Measurements from ENCODE around the gene TEX10. TPM values are rescaled to one million over a fixed set of nuclear protein-coding genes. Genes with fewer than 3 reads are reported as not detected.

The TEX10 gene
- total RNA-seq, 1 donor from 2014 or later = 28.7 TPM

- no peaks in the 10 kb centered on the region for H3K9me3 Mint-ChIP-seq
- H3K27me3 Mint-ChIP-seq = no peaks in the 10 kb centered on the region
- DNase-seq = no peak
- CTCF ChIA-PET = no interaction called here
- intact Hi-C loops (cut with micrococcal nuclease) = no loop called here
- no peak overlapping the region for H3K27ac Mint-ChIP-seq
- POLR2A ChIA-PET = no interaction called here
- H3K36me3 Mint-ChIP-seq (ENCODE audit: low read depth) = peaks cover 94% of the 10 kb centered on the region
- ATAC-seq (ENCODE audit: low read depth) = no peak
- no peaks in the 10 kb centered on the region for H3K4me1 Mint-ChIP-seq
- H3K4me3 Mint-ChIP-seq = no peak overlapping the region
- no peak for TF ChIP-seq CTCF (IDR thresholded peaks at IDR 0.05)
Observed at GRCh38 chr9:100294341-100294740, 58.4 kb downstream of the TEX10 start.

- ATAC-seq (ENCODE audit: low read depth) = no peak
- Mint-ChIP-seq H3K4me3 (no peak overlapping the region), H3K9me3 (peaks cover 2% of the 10 kb centered on the region), H3K27ac (no peak overlapping the region), H3K4me1 (no peaks in the 10 kb centered on the region), H3K27me3 (no peaks in the 10 kb centered on the region), H3K36me3 (ENCODE audit: low read depth) (peaks cover 96% of the 10 kb centered on the region)
- no peak for DNase-seq
- ChIA-PET POLR2A (no interaction called here), CTCF (interaction anchor here (1.1 kb wide), 1 partner anchor 10 kb away, joined by 3 read pairs; no protein-coding TSS in a partner anchor)
- no peak for TF ChIP-seq CTCF (IDR thresholded peaks at IDR 0.05)
- intact Hi-C loops (cut with micrococcal nuclease) = no loop called here
Observed at GRCh38 chr9:100292414-100292813, 60.3 kb downstream of the TEX10 start.

- Mint-ChIP-seq H3K27ac (no peak overlapping the region), H3K36me3 (ENCODE audit: low read depth) (peaks cover 95% of the 10 kb centered on the region), H3K27me3 (no peaks in the 10 kb centered on the region), H3K4me3 (no peak overlapping the region), H3K9me3 (peaks cover 4% of the 10 kb centered on the region), H3K4me1 (no peaks in the 10 kb centered on the region)
- POLR2A ChIA-PET = no interaction called here
- ATAC-seq (ENCODE audit: low read depth) (no peak), DNase-seq (no peak)
- no peak for TF ChIP-seq CTCF (IDR thresholded peaks at IDR 0.05)
- CTCF ChIA-PET = no interaction called here
- intact Hi-C loops (cut with micrococcal nuclease) = no loop called here
Observed at GRCh38 chr9:100290714-100291113, 62.0 kb downstream of the TEX10 start.

- Mint-ChIP-seq H3K27ac (no peak overlapping the region), H3K36me3 (ENCODE audit: low read depth) (peaks cover 92% of the 10 kb centered on the region), H3K4me3 (no peak overlapping the region), H3K27me3 (no peaks in the 10 kb centered on the region), H3K4me1 (no peaks in the 10 kb centered on the region), H3K9me3 (peaks cover 14% of the 10 kb centered on the region)
- no peak for TF ChIP-seq CTCF (IDR thresholded peaks at IDR 0.05)
- no peak for ATAC-seq (ENCODE audit: low read depth)
- ChIA-PET POLR2A (no interaction called here), CTCF (no interaction called here)
- intact Hi-C loops (cut with micrococcal nuclease) = no loop called here
- no peak for DNase-seq
Observed at GRCh38 chr9:100287186-100287585, 65.6 kb downstream of the TEX10 start.

- intact Hi-C loops (cut with micrococcal nuclease) = no loop called here
- no peak for DNase-seq
- H3K36me3 Mint-ChIP-seq (ENCODE audit: low read depth) = peaks cover 90% of the 10 kb centered on the region
- ChIA-PET POLR2A (no interaction called here), CTCF (no interaction called here)
- no peaks in the 10 kb centered on the region for H3K27me3 Mint-ChIP-seq
- no peak for TF ChIP-seq CTCF (IDR thresholded peaks at IDR 0.05)
- ATAC-seq (ENCODE audit: low read depth) = no peak
- peaks cover 14% of the 10 kb centered on the region for H3K9me3 Mint-ChIP-seq
- H3K27ac Mint-ChIP-seq = no peak overlapping the region
- no peaks in the 10 kb centered on the region for H3K4me1 Mint-ChIP-seq
- H3K4me3 Mint-ChIP-seq = no peak overlapping the region
Observed at GRCh38 chr9:100286257-100286656, 66.5 kb downstream of the TEX10 start.
